GM06990 (cell line): ENCODE data around the gene IRF4.
A peak's percentile ranks its signal among the peaks of the same experiment; 100 is the strongest.

Experiments used
- DNase-seq: peaks from one replicate; pipeline ENCODE4 v3.0.0-alpha.2; 2011; ENCODE audit not compliant: insufficient read length; ENCODE audit errors: extremely low read depth
- H3K27me3 ChIP-seq: replicated peaks from 2 replicates; pipeline ENCODE4 v1.6.0; 2011; ENCODE audit warnings: low read length; ENCODE audit not compliant: control insufficient read depth, insufficient read depth
- H3K36me3 ChIP-seq: 2 replicates; pipeline ENCODE4 v1.5.1; 2011; ENCODE audit warnings: low read length; ENCODE audit not compliant: control insufficient read depth, insufficient read depth
- H3K4me3 ChIP-seq: replicated peaks from 2 replicates; pipeline ENCODE4 v1.5.1; 2011; ENCODE audit warnings: low read depth, mild to moderate bottlenecking, control low read depth, low read length
- CTCF ChIP-seq: IDR thresholded peaks from 2 replicates; pipeline ENCODE4 v1.5.1; 2011; ENCODE audit warnings: low read length, control low read depth, mild to moderate bottlenecking, inconsistent platforms; ENCODE audit not compliant: insufficient read depth, poor library complexity, severe bottlenecking

The IRF4 gene

GRCh38 chr6:392441-393390 lies 1.2 kb downstream of the IRF4 start:
- Histone ChIP-seq H3K36me3 (peaks cover 41% of the 10 kb centered on the region), H3K27me3 (no peaks in the 10 kb centered on the region), H3K4me3 (peak overlapping the region; percentile 97)
- DNase-seq, result peak; percentile 64
- TF ChIP-seq CTCF, result no peak

DNA sequence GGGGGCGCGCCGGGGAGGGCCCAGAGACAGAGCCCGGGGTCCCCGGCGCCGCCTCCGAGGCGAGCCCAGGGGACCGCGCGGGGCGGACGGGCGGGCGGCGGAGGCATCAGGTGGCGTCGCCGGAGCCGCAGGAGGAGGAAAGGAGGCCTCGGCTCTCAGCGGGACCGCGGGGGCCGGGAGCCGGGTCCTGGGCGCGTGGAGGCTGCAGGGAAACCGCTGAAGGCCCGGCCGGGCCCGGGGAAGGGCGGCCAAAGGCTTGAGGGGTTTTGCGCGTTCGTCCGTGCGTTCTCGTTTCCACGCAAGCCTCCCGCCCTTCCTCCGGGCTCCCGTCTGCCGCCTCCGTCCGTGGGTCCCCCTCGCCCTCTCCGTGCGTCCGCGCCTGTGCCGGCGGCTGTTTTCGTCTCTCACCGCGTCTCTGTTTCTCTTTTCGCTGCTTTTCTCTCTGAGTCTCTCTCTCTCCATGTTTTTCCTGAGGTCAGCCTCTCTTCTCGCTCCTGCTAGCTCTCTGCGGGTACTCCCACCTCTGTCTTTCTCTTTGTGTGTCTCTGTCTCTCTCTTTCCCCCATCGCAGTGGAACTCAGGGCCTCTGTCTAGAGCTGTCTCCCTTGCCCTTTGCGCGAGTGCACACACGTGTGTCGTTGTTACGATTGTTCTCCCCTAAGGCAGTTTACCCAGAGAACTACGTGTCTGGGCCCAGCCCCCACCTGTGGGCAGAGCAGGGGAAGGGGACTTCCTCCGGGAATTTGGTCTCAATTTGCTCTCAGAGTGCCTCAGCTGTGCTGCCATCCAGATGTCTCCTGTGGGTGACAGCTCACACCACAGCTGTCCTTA lies 2.1 kb downstream of the IRF4 start:
- no peak for DNase-seq
- Histone ChIP-seq H3K27me3 (no peaks in the 10 kb centered on the region), H3K4me3 (peak overlapping the region; percentile 97), H3K36me3 (peaks cover 48% of the 10 kb centered on the region)
- TF ChIP-seq CTCF, result no peak

- no peak for TF ChIP-seq CTCF
- no peak for DNase-seq
- no peaks in the 10 kb centered on the region for H3K27me3 ChIP-seq
- H3K36me3 ChIP-seq, result peaks cover 53% of the 10 kb centered on the region
- H3K4me3 ChIP-seq, result peak overlapping the region; percentile 97
These were observed 3.2 kb downstream of the IRF4 start for GRCh38 chr6:394641-395289.

- H3K4me3 ChIP-seq, result peak overlapping the region; percentile 97
- H3K27me3 ChIP-seq, result no peaks in the 10 kb centered on the region
- H3K36me3 ChIP-seq, result peaks cover 55% of the 10 kb centered on the region
These were observed 4.0 kb downstream of the IRF4 start for GRCh38 chr6:395432-396125.

More at GRCh38 chr6:395432-396125, 4.0 kb downstream of the IRF4 start:
- no peak for DNase-seq
- no peak for TF ChIP-seq CTCF
